K562 (cell line): Measurements from ENCODE around the gene GABRA5. TPM values are rescaled to one million over a fixed set of nuclear protein-coding genes. Genes with fewer than 3 reads are reported as not detected.

Source experiments
- ATAC-seq: fragments of 200-7000 bp; cut with Tn5 transposase; 3 replicates; pipeline ENCODE4 v1.9.1; 2020; ENCODE audit warnings: moderate library complexity
- BruUV-seq: library from RNA; stranded (reverse); fragments of 400-500 nt; replicated peaks from 2 replicates; lab custom pipeline; 2021; lab: Mats Ljungman, UMichigan
- CTCF ChIA-PET: fragments of 300-600 bp; formaldehyde crosslinking; extraction: SDS; loops from one replicate; lab custom pipeline; 2021; ENCODE audit warnings: low intra/inter-chr PET ratio; lab: Yijun Ruan, JAX
- POLR2A ChIA-PET: fragments of 300-600, 350-650 bp; sonication (Branson Sonifier 250); formaldehyde crosslinking; extraction: SDS; loops from one replicate; lab custom pipeline; 2021; ENCODE audit warnings: antibody characterized with exemption, inconsistent platforms; lab: Yijun Ruan, JAX
- DNase-seq, 4 experiments: peaks; one replicate each; pipeline versions ENCODE4 v3.0.0 to v3.0.0-alpha.2; 2011 to 2018; ENCODE audit warnings: low spot score in 3 of 4, mixed read lengths in 3 of 4; ENCODE audit errors: extremely low read depth in 1 of 4
- FAIRE-seq: peaks from 2 replicates; lab custom pipeline; 2011; peaks lifted over from hg19 to GRCh38; lab: Jason Lieb, UNC
- H2AFZ ChIP-seq: 2 replicates; pipeline ENCODE4 v1.6.0; 2011; ENCODE audit warnings: low read depth, low read length, control low read depth, inconsistent platforms
- H3K27ac ChIP-seq: fragments of 200-600 bp; 3 replicates; pipeline ENCODE4 v1.8.0; 2011; ENCODE audit warnings: low read depth, mild to moderate bottlenecking, control low read depth, inconsistent platforms, low read length, moderate library complexity, mixed read lengths; ENCODE audit errors: extremely low read depth
- H3K27me3 ChIP-seq, 2 experiments: fragments of 300-600 bp in 1 of 2; 2 replicates in 1 of 2; 3 replicates in 1 of 2; pipeline versions ENCODE4 v1.6.0 to v1.8.0; 2011; ENCODE audit warnings: inconsistent platforms in 2 of 2, low read length in 2 of 2, mild to moderate bottlenecking in 1 of 2, mixed read lengths in 1 of 2, moderate library complexity in 1 of 2; ENCODE audit not compliant: control insufficient read depth in 2 of 2, insufficient read depth in 2 of 2
- H3K36me3 ChIP-seq: fragments of 300-600 bp; 3 replicates; pipeline ENCODE4 v1.8.0; 2011; ENCODE audit warnings: mild to moderate bottlenecking, low read length, inconsistent platforms; ENCODE audit not compliant: control insufficient read depth, insufficient read depth
- H3K4me1 ChIP-seq, 2 experiments: fragments of 200-600 bp in 1 of 2; replicated peaks in 1 of 2; 2 replicates in 1 of 2; 3 replicates in 1 of 2; pipeline versions ENCODE4 v1.5.1 to v1.8.0; 2011; ENCODE audit warnings: inconsistent platforms in 2 of 2, low read length in 2 of 2, mild to moderate bottlenecking in 1 of 2, mixed read lengths in 1 of 2, moderate library complexity in 1 of 2; ENCODE audit not compliant: control insufficient read depth in 2 of 2, insufficient read depth in 2 of 2
- H3K4me2 ChIP-seq: 2 replicates; pipeline ENCODE4 v1.6.1; 2011; ENCODE audit warnings: low read length, control low read depth, inconsistent platforms, mixed read lengths; ENCODE audit not compliant: insufficient read depth
- H3K4me3 ChIP-seq: fragments of 200-600 bp; sonication (generic), shearing (Covaris generic); 2 replicates; pipeline ENCODE4 v1.5.1; 2016; ENCODE audit warnings: control low read depth, inconsistent platforms
- H3K79me2 ChIP-seq: fragments of 200-600 bp; 3 replicates; pipeline ENCODE4 v1.8.0; 2011; ENCODE audit warnings: low read length, inconsistent platforms; ENCODE audit not compliant: control insufficient read depth, insufficient read depth
- H3K9ac ChIP-seq, 2 experiments: 2 replicates each; pipeline versions ENCODE4 v1.6.0 to v1.6.1; 2011; ENCODE audit warnings: low read depth in 2 of 2, low read length in 2 of 2, control low read depth in 1 of 2, inconsistent platforms in 1 of 2, mild to moderate bottlenecking in 1 of 2, mixed read lengths in 1 of 2; ENCODE audit not compliant: insufficient read depth in 1 of 2
- H3K9me1 ChIP-seq: one replicate; pipeline ENCODE4 v1.6.0; 2011; ENCODE audit warnings: inconsistent platforms, mild to moderate bottlenecking, low read length, moderate library complexity; ENCODE audit not compliant: control insufficient read depth, insufficient read depth
- H3K9me3 ChIP-seq: replicated peaks from 2 replicates; pipeline ENCODE4 v1.5.1; 2011; ENCODE audit warnings: low read depth, low read length, inconsistent platforms; ENCODE audit not compliant: control insufficient read depth, insufficient read depth
- H4K20me1 ChIP-seq: replicated peaks from 2 replicates; pipeline ENCODE4 v1.6.1; 2011; ENCODE audit warnings: low read length, inconsistent platforms, mixed read lengths; ENCODE audit not compliant: control insufficient read depth, insufficient read depth
- CEBPZ ChIP-seq: fragments of 150-350 bp; IDR thresholded peaks from 2 replicates; pipeline ENCODE4 v1.6.1; 2014; ENCODE audit warnings: low read depth, mild to moderate bottlenecking, low read length, borderline replicate concordance
- DDX20 ChIP-seq: fragments of 450-650 bp; IDR thresholded peaks from 2 replicates; pipeline ENCODE4 v1.6.1; 2016; ENCODE audit warnings: missing genetic modification characterization, low read depth, mild to moderate bottlenecking, missing compliant biosample characterization, moderate library complexity
- MNT ChIP-seq, 2 experiments: fragments of 450-650 bp; conservative IDR thresholded peaks; 2 replicates each; pipeline ENCODE4 v1.6.1; 2017; ENCODE audit warnings: mild to moderate bottlenecking in 2 of 2, moderate library complexity in 2 of 2
- PATZ1 ChIP-seq: fragments of 250-450 bp; sonication (Bioruptor Pico); IDR thresholded peaks from 2 replicates; pipeline ENCODE4 v1.5.0; 2020; ENCODE audit warnings: mild to moderate bottlenecking, borderline replicate concordance
- PHB2 ChIP-seq: fragments of 450-650 bp; IDR thresholded peaks from 2 replicates; pipeline ENCODE4 v1.6.1; 2017; ENCODE audit warnings: low read depth
- USF1 ChIP-seq: sonication (generic); formaldehyde crosslinking; IDR thresholded peaks from 2 replicates; pipeline ENCODE4 v1.9.0; 2022; ENCODE audit warnings: mild to moderate bottlenecking, missing genetic modification reagents
- ZBTB2 ChIP-seq: fragments of 450-650 bp; IDR thresholded peaks from 2 replicates; pipeline ENCODE4 v1.6.1; 2016; ENCODE audit warnings: antibody characterized with exemption
- WGBS: fragments of 100-300 bp; shearing (Covaris generic); methylation state at CpG from one replicate; pipeline ENCODE4 v1.1.6; 2016; ENCODE audit warnings: low coverage, mixed read lengths; ENCODE audit not compliant: insufficient coverage; ENCODE audit errors: missing lambda C conversion rate; 5-methylcytosine and 5-hydroxymethylcytosine counted together
- in situ Hi-C: fragments of 300-500 bp; cut with MboI; formaldehyde crosslinking; loops from 4 replicates; pipeline ENCODE4 v1.15.0; 2018; ENCODE audit warnings: inconsistent platforms, mixed read lengths
- intact Hi-C: fragments of 100-400 bp; cut with micrococcal nuclease; formaldehyde crosslinking; loops from 2 replicates; pipeline ENCODE4 v1.14.2; 2022
- polyA plus RNA-seq, 8 experiments: library from polyadenylated mRNA; depleted of rRNA in 4 of 8; stranded (reverse) in 5 of 8; unstranded in 3 of 8; fragments of >200 nt; fragmentation: Nextera tagmentation in 2 of 8; fragmentation: Illumina TruSeq in 1 of 8; extraction: Ambion mirVana in 2 of 8; extraction: Trizol in 1 of 8; gene quantifications; 2 replicates each; pipeline versions ENCODE4 v1.2.1 to v1.2.3, GENCODE V29; 2011 to 2014; ENCODE audit warnings: inconsistent platforms in 1 of 8, missing spikeins in 1 of 8
- total RNA-seq, 7 experiments: library from RNA; depleted of rRNA in 6 of 7; stranded (reverse); fragments of >200 nt in 6 of 7; fragmentation: Illumina TruSeq in 2 of 7; extraction: Trizol in 2 of 7; gene quantifications; 2 replicates each; pipeline versions ENCODE4 v1.2.1 to v1.2.3, GENCODE V29; 2011 to 2021; ENCODE audit warnings: low replicate concordance in 1 of 7

Gene GABRA5
- total and polyA plus RNA-seq, 9 of the 15 experiments (the other 6 are each of a cell fraction or from before 2014, with no cell fraction given) = not detected

GRCh38 chr15:26867200-26868007 lies 542 bp downstream of the GABRA5 start (continued):
- no peak for TF ChIP-seq MNT (conservative IDR thresholded peaks at IDR 0.05)

GRCh38 chr15:26868029-26868685 lies 1.3 kb downstream of the GABRA5 start:
- no peak overlapping the region for H3K4me3 ChIP-seq
- H3K27ac ChIP-seq = no peak overlapping the region
- ATAC-seq (no peak), DNase-seq (no peak), FAIRE-seq (no peak)
- WGBS = 20% methylated on average over 21 of the region's 46 CpGs
- H3K9ac ChIP-seq = no peak overlapping the region
- H4K20me1 ChIP-seq = no peaks in the 10 kb centered on the region; the same call in 1 of the 2 replicates
- H3K4me2 ChIP-seq = no peak overlapping the region
- in situ Hi-C loops = loop anchor here (25.0 kb wide), 1 partner anchor 1356 kb away; no protein-coding TSS in a partner anchor
- no TSS peak for BruUV-seq
- H3K36me3 ChIP-seq = no peaks in the 10 kb centered on the region
- no peaks in the 10 kb centered on the region for H3K9me3 ChIP-seq
- peaks cover 4% of the 10 kb centered on the region for H3K9me1 ChIP-seq
- no peak overlapping the region for H2AFZ ChIP-seq
- CTCF ChIA-PET = no interaction called here
- H3K27me3 ChIP-seq = peaks cover 0 to 8% of the 10 kb centered on the region in 2 experiments; a peak in 1 of 5 replicates
- peaks cover 0 to 7% of the 10 kb centered on the region in 2 experiments; a peak in 1 of 5 replicates for H3K4me1 ChIP-seq
- no peaks in the 10 kb centered on the region for H3K79me2 ChIP-seq
- POLR2A ChIA-PET = no interaction called here
- intact Hi-C loops = loop anchor here (10.0 kb wide), 1 partner anchor 683 kb away; no protein-coding TSS in a partner anchor
- TF ChIP-seq DDX20 (tag) (no peak), CEBPZ (no peak), PATZ1 (CRISPR knock-in tag) (no peak), ZBTB2 (no peak), USF1 (CRISPR knock-in tag) (no peak), PHB2 (no peak)
